PFSK-1 (cell line): Measurements from ENCODE around the gene TRIM8.

ENCODE experiments used
- FOXP2 ChIP-seq: optimal IDR thresholded peaks from 2 replicates; pipeline ENCODE3; 2011; ENCODE audit warnings: borderline replicate concordance, control low read depth, inconsistent platforms; ENCODE audit not compliant: insufficient read depth; ENCODE audit errors: extremely low read length, extremely low read depth
- POLR2AphosphoS5 ChIP-seq: IDR thresholded peaks from 2 replicates; pipeline ENCODE4 v1.6.1; 2012; ENCODE audit warnings: low read depth, mild to moderate bottlenecking, control low read depth, low read length, moderate library complexity
- SIN3A ChIP-seq: IDR thresholded peaks from 2 replicates; pipeline ENCODE4 v1.6.1; 2012; ENCODE audit warnings: mild to moderate bottlenecking, low read length, moderate library complexity, borderline replicate concordance; ENCODE audit not compliant: insufficient read depth
- TAF1 ChIP-seq: IDR thresholded peaks from 2 replicates; pipeline ENCODE4 v1.6.1; 2012; ENCODE audit warnings: low read length, control low read depth, borderline replicate concordance; ENCODE audit not compliant: insufficient read depth
- TF ChIP-seq, protein P1 (sequence below), 2 experiments: IDR thresholded peaks; 2 replicates each; pipeline versions ENCODE4 v1.6.1 to v1.8.0; 2011 to 2012; ENCODE audit warnings: low read depth in 2 of 2, low read length in 2 of 2, control low read depth in 1 of 2, inconsistent platforms in 1 of 2, mild to moderate bottlenecking in 1 of 2, moderate library complexity in 1 of 2; ENCODE audit not compliant: insufficient read depth in 1 of 2

TRIM8 gene

DNA sequence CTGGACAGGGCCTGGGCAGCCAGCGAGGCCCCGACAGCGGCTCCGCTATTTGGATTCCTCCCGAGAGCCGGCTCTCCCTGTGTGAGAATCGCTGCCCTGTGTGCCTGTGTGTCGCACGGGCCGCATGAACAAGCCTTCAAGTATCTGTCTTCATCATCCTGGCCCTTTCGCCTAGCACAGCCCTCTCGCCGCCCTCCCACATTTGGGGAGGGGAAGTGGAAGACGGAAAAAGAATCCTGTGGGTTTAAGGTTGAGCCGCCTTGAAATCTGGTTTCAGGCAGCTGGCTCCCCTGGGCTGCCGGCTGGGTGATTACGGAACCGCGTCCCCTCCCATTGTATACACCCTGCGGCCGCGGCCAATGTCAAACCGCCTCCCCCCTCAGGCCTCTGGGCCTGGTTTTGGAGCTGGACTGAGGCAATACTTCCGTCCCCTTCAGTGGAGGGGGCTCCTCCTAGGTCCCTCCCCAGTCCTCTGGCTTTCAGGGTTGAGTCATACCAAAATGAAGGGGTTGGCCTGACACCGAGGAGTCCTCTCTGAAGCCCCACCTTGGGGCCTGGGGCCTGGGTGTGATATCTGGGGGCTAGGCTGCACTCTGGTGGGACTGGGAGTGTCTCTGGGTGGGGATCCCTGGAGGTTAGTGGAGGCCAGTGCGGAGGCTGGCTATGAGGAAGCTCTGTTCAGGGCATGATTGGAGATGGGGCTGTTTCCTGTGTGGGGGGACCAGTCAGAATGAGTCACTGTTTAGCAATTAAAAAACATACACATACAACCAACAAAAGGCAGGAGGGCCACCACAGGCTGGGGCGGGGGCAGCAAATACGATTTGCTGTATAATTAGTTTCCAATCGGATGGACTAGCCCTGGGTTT, 1.7 kb downstream of the TRIM8 start:
- TF ChIP-seq SIN3A (no peak; the same call in 1 of the 2 replicates), TAF1 (no peak), FOXP2 (no peak), POLR2AphosphoS5 (0 out of 2 replicates have a peak, but pooled peaks have one; percentile 11)
- TF ChIP-seq, protein P1, sequence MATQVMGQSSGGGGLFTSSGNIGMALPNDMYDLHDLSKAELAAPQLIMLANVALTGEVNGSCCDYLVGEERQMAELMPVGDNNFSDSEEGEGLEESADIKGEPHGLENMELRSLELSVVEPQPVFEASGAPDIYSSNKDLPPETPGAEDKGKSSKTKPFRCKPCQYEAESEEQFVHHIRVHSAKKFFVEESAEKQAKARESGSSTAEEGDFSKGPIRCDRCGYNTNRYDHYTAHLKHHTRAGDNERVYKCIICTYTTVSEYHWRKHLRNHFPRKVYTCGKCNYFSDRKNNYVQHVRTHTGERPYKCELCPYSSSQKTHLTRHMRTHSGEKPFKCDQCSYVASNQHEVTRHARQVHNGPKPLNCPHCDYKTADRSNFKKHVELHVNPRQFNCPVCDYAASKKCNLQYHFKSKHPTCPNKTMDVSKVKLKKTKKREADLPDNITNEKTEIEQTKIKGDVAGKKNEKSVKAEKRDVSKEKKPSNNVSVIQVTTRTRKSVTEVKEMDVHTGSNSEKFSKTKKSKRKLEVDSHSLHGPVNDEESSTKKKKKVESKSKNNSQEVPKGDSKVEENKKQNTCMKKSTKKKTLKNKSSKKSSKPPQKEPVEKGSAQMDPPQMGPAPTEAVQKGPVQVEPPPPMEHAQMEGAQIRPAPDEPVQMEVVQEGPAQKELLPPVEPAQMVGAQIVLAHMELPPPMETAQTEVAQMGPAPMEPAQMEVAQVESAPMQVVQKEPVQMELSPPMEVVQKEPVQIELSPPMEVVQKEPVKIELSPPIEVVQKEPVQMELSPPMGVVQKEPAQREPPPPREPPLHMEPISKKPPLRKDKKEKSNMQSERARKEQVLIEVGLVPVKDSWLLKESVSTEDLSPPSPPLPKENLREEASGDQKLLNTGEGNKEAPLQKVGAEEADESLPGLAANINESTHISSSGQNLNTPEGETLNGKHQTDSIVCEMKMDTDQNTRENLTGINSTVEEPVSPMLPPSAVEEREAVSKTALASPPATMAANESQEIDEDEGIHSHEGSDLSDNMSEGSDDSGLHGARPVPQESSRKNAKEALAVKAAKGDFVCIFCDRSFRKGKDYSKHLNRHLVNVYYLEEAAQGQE (IDR thresholded peaks at IDR 0.05; ENCODE audit: insufficient read depth in 1 of 2, low read depth in 2 of 2, low read length in 2 of 2) = no peak

DNA sequence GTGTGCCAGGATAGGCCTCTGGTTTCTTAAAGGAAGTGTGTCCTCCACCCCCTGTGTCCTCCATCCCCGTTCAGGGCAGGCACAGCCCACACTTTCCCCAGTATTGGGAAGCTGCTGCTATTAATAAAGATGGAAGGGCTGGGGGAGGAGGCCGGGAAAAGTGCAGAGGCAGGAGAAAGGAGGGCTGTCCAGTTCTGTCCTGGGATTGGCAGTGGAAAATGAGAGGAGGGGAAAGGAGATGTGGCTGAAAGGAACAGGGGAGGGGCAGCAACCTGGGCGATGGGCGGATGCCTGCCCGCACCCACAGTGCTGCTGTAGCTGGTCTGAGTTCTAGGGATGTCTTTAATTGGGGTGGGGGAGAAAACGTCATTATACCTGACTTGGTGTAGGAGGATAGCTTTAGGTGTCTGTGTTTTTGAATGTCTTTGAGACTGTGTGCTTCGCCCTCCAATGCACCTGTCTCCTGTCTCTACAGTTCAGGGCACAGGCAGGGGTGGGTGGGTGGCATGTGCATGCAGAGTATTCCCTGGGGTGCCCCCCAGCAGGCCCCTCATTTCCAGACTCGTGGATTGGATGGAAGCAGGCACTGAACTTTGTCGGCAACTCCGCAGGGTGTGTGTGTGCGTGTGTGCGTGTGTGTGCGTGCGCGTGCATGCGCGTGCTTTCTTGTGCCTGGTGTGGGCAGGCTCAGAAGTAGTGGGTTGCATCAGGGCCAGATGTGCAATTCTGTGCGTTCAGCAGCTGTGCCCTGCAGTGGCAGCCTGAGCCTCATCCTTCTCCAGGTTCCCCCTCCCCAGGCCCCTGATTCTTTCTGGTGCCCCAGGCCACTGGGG, 2.5 kb downstream of the TRIM8 start:
- TF ChIP-seq, protein P1 (IDR thresholded peaks at IDR 0.05; ENCODE audit: insufficient read depth in 1 of 2, low read depth in 2 of 2, low read length in 2 of 2) = no peak
- TF ChIP-seq FOXP2 (no peak), SIN3A (no peak), POLR2AphosphoS5 (peak; percentile 43; the same call in 1 of the 2 replicates)

DNA sequence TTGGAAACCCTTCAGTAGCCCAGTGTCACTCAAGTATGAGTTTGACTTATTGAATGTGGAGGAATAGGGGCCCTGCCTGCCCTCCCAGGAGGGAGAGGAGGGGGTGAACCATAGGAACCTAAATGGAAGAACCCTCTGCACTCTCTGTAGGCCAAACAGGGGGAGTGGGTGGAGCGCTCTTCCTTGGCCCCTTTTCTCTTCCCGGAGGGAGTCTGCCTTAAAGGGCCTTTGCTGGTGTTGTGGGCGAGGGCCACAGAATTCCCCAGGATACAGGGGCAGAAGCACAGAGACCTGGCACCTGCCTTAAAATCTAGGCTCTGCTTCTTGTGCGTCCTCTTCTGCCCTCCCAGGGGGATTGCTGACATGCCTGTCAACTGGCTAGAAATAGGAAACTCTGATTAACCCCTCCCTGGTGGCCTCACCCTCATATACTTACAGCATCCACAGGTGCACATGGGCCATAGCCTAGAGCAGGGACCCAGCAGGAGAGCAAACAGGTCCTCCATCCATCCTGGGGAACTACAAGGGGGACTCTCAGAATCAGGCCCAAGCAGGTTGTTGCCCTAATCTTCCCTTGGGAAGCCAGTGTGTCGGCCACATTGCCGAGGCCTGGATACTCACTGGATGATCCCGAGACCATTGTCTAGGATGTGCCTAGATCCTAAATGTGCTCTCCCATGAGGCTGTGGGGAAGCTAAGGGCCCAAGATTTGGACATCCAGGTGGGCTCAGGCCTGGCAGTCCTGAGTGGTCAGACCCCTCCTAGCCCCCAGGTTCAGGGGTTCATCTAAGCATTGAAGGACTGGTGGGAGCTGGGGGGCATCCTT, 3.4 kb downstream of the TRIM8 start:
- TF ChIP-seq POLR2AphosphoS5 (no peak), TAF1 (no peak), FOXP2 (no peak), SIN3A (no peak)
- TF ChIP-seq, protein P1 (IDR thresholded peaks at IDR 0.05; ENCODE audit: insufficient read depth in 1 of 2, low read depth in 2 of 2, low read length in 2 of 2) = no peak

DNA sequence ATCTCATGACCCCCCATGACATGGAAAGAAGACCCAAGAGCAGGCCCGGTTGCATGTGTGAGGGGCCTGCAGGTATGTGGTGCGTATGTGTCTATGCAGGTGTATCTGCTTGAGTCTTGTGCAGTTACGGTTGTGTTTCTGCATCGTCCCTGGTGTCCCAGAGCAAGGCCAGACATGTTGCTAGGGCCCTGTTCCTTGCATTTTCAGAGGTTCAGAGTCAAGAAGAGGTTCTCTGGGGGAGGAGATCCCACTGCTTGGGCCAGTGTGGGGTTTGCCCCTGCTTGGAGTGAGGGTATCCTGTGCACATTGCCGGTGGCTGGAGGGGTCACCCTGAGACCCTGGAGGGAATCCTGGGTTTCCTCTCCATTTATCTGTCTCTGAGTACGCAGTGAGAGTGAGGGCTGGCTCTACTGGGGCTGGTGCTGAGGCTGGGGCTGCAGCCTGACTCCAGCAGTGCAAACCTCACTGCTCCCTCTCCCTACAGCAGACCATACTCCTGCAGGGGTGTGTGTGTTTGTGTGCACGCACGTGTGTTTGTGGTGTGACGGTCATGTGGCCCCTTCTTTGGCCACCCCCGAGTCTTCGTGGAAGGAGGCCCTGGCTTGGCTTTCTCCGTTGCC, 4.1 kb downstream of the TRIM8 start:
- TF ChIP-seq, protein P1 (IDR thresholded peaks at IDR 0.05; ENCODE audit: insufficient read depth in 1 of 2, low read depth in 2 of 2, low read length in 2 of 2) = no peak
- TF ChIP-seq SIN3A = no peak
- TF ChIP-seq POLR2AphosphoS5 = no peak
- no peak for TF ChIP-seq FOXP2
- TF ChIP-seq TAF1 = no peak
